NK-92 treated with Interleukin-12 subunit alpha and Interleukin-12 subunit beta, amount 100 ng/mL, for 24 hours (cell line): Measurements from ENCODE around the gene UMPS.
"Not testable (repeated sequence)": the region's sequence is repeated elsewhere in the genome, so short reads cannot be mapped to it uniquely, and the experiment has no call there.

Experiments used
- DNase-seq: peaks from one replicate; lab custom pipeline; 2025; lab: John Stamatoyannopoulos, UW

The UMPS gene

GRCh38 chr3:124707656-124708062 is 22.6 kb upstream of the UMPS start:
- DNase-seq: no peak

- DNase-seq: no peak
Measured at GRCh38 chr3:124714223-124714853, 15.9 kb upstream of the UMPS start.

- DNase-seq: no peak
Measured at GRCh38 chr3:124722589-124722988, 7.7 kb upstream of the UMPS start.

- no peak for DNase-seq
Measured at GRCh38 chr3:124730941-124731297, 667 bp downstream of the UMPS start.

GRCh38 chr3:124731760-124732159 is 1.5 kb downstream of the UMPS start:
- no peak for DNase-seq

- no peak for DNase-seq
Measured at GRCh38 chr3:124741027-124741426, 10.8 kb downstream of the UMPS start.

GRCh38 chr3:124745756-124746155 is 15.5 kb downstream of the UMPS start:
- no peak for DNase-seq

GRCh38 chr3:124747111-124747981 is 17.1 kb downstream of the UMPS start:
- DNase-seq: no peak

GRCh38 chr3:124748560-124749198 is 18.4 kb downstream of the UMPS start:
- DNase-seq: no peak

- DNase-seq: not testable (repeated sequence)
Measured at GRCh38 chr3:124749877-124750276, 19.6 kb downstream of the UMPS start.

- no peak for DNase-seq
Measured at GRCh38 chr3:124751501-124751900, 21.2 kb downstream of the UMPS start.

GRCh38 chr3:124752051-124752450 is 21.8 kb downstream of the UMPS start:
- DNase-seq: no peak

GRCh38 chr3:124757926-124758325 is 27.7 kb downstream of the UMPS start:
- not testable (repeated sequence) for DNase-seq

GRCh38 chr3:124758851-124759635 is 28.8 kb downstream of the UMPS start:
- no peak for DNase-seq

GRCh38 chr3:124759666-124760401 is 29.6 kb downstream of the UMPS start:
- no peak for DNase-seq

GRCh38 chr3:124760601-124761000 is 30.3 kb downstream of the UMPS start:
- no peak for DNase-seq

- peak; percentile 53 for DNase-seq
Measured at GRCh38 chr3:124761250-124761796, 31.1 kb downstream of the UMPS start.

- DNase-seq: no peak
Measured at GRCh38 chr3:124761935-124762660, 31.8 kb downstream of the UMPS start.

GRCh38 chr3:124762661-124763011 is 32.4 kb downstream of the UMPS start:
- DNase-seq: no peak

- DNase-seq: no peak
Measured at GRCh38 chr3:124763206-124763605, 33.0 kb downstream of the UMPS start.
